K562 (cell line): Measurements from ENCODE around the gene EPHA4. TPM values are rescaled to one million over a fixed set of nuclear protein-coding genes. Genes with fewer than 3 reads are reported as not detected.

Source experiments
- ATAC-seq: fragments of 200-7000 bp; cut with Tn5 transposase; 3 replicates; pipeline ENCODE4 v1.9.1; 2020; ENCODE audit warnings: moderate library complexity
- BruUV-seq: library from RNA; stranded (reverse); fragments of 400-500 nt; replicated peaks from 2 replicates; lab custom pipeline; 2021; lab: Mats Ljungman, UMichigan
- CTCF ChIA-PET: fragments of 300-600 bp; formaldehyde crosslinking; extraction: SDS; loops from one replicate; lab custom pipeline; 2021; ENCODE audit warnings: low intra/inter-chr PET ratio; lab: Yijun Ruan, JAX
- POLR2A ChIA-PET: fragments of 300-600, 350-650 bp; sonication (Branson Sonifier 250); formaldehyde crosslinking; extraction: SDS; loops from one replicate; lab custom pipeline; 2021; ENCODE audit warnings: antibody characterized with exemption, inconsistent platforms; lab: Yijun Ruan, JAX
- DNase-seq, 4 experiments: peaks; one replicate each; pipeline versions ENCODE4 v3.0.0 to v3.0.0-alpha.2; 2011 to 2018; ENCODE audit warnings: low spot score in 3 of 4, mixed read lengths in 3 of 4; ENCODE audit errors: extremely low read depth in 1 of 4
- FAIRE-seq: peaks from 2 replicates; lab custom pipeline; 2011; peaks lifted over from hg19 to GRCh38; lab: Jason Lieb, UNC
- H2AFZ ChIP-seq: 2 replicates; pipeline ENCODE4 v1.6.0; 2011; ENCODE audit warnings: low read depth, low read length, control low read depth, inconsistent platforms
- H3K27ac ChIP-seq: fragments of 200-600 bp; 3 replicates; pipeline ENCODE4 v1.8.0; 2011; ENCODE audit warnings: low read depth, mild to moderate bottlenecking, control low read depth, inconsistent platforms, low read length, moderate library complexity, mixed read lengths; ENCODE audit errors: extremely low read depth
- H3K27me3 ChIP-seq, 2 experiments: fragments of 300-600 bp in 1 of 2; 2 replicates in 1 of 2; 3 replicates in 1 of 2; pipeline versions ENCODE4 v1.6.0 to v1.8.0; 2011; ENCODE audit warnings: inconsistent platforms in 2 of 2, low read length in 2 of 2, mild to moderate bottlenecking in 1 of 2, mixed read lengths in 1 of 2, moderate library complexity in 1 of 2; ENCODE audit not compliant: control insufficient read depth in 2 of 2, insufficient read depth in 2 of 2
- H3K36me3 ChIP-seq: fragments of 300-600 bp; 3 replicates; pipeline ENCODE4 v1.8.0; 2011; ENCODE audit warnings: mild to moderate bottlenecking, low read length, inconsistent platforms; ENCODE audit not compliant: control insufficient read depth, insufficient read depth
- H3K4me1 ChIP-seq, 2 experiments: fragments of 200-600 bp in 1 of 2; replicated peaks in 1 of 2; 2 replicates in 1 of 2; 3 replicates in 1 of 2; pipeline versions ENCODE4 v1.5.1 to v1.8.0; 2011; ENCODE audit warnings: inconsistent platforms in 2 of 2, low read length in 2 of 2, mild to moderate bottlenecking in 1 of 2, mixed read lengths in 1 of 2, moderate library complexity in 1 of 2; ENCODE audit not compliant: control insufficient read depth in 2 of 2, insufficient read depth in 2 of 2
- H3K4me2 ChIP-seq: 2 replicates; pipeline ENCODE4 v1.6.1; 2011; ENCODE audit warnings: low read length, control low read depth, inconsistent platforms, mixed read lengths; ENCODE audit not compliant: insufficient read depth
- H3K4me3 ChIP-seq: fragments of 200-600 bp; sonication (generic), shearing (Covaris generic); 2 replicates; pipeline ENCODE4 v1.5.1; 2016; ENCODE audit warnings: control low read depth, inconsistent platforms
- H3K79me2 ChIP-seq: fragments of 200-600 bp; 3 replicates; pipeline ENCODE4 v1.8.0; 2011; ENCODE audit warnings: low read length, inconsistent platforms; ENCODE audit not compliant: control insufficient read depth, insufficient read depth
- H3K9ac ChIP-seq, 2 experiments: 2 replicates each; pipeline versions ENCODE4 v1.6.0 to v1.6.1; 2011; ENCODE audit warnings: low read depth in 2 of 2, low read length in 2 of 2, control low read depth in 1 of 2, inconsistent platforms in 1 of 2, mild to moderate bottlenecking in 1 of 2, mixed read lengths in 1 of 2; ENCODE audit not compliant: insufficient read depth in 1 of 2
- H3K9me1 ChIP-seq: one replicate; pipeline ENCODE4 v1.6.0; 2011; ENCODE audit warnings: inconsistent platforms, mild to moderate bottlenecking, low read length, moderate library complexity; ENCODE audit not compliant: control insufficient read depth, insufficient read depth
- H3K9me3 ChIP-seq: replicated peaks from 2 replicates; pipeline ENCODE4 v1.5.1; 2011; ENCODE audit warnings: low read depth, low read length, inconsistent platforms; ENCODE audit not compliant: control insufficient read depth, insufficient read depth
- H4K20me1 ChIP-seq: replicated peaks from 2 replicates; pipeline ENCODE4 v1.6.1; 2011; ENCODE audit warnings: low read length, inconsistent platforms, mixed read lengths; ENCODE audit not compliant: control insufficient read depth, insufficient read depth
- BRD4 ChIP-seq: fragments of 200-600 bp; sonication (generic); IDR thresholded peaks from 2 replicates; pipeline ENCODE4 v1.6.1; 2017; ENCODE audit warnings: inconsistent platforms
- CHCHD3 ChIP-seq: fragments of 250-450 bp; sonication (Bioruptor Pico); IDR thresholded peaks from 2 replicates; pipeline ENCODE4 v2.1.2; 2022; ENCODE audit warnings: mild to moderate bottlenecking
- HDAC2 ChIP-seq: fragments of 450-650 bp; IDR thresholded peaks from 2 replicates; pipeline ENCODE4 v1.6.1; 2016; ENCODE audit warnings: mild to moderate bottlenecking
- IFI16 ChIP-seq: fragments of 250-450 bp; sonication (Bioruptor Pico); IDR thresholded peaks from 2 replicates; pipeline ENCODE4 v2.1.2; 2022; ENCODE audit warnings: mild to moderate bottlenecking, inconsistent platforms
- ILF3 ChIP-seq: fragments of 450-650 bp; IDR thresholded peaks from 2 replicates; pipeline ENCODE4 v1.6.1; 2018; ENCODE audit warnings: antibody characterized with exemption, mild to moderate bottlenecking, moderate library complexity, borderline replicate concordance
- RHOXF2B ChIP-seq: fragments of 250-450 bp; sonication (Bioruptor Pico); conservative IDR thresholded peaks from 2 replicates; pipeline ENCODE4 v1.5.1; 2021
- SIN3B ChIP-seq: fragments of 450-650 bp; IDR thresholded peaks from 2 replicates; pipeline ENCODE4 v1.6.1; 2017; ENCODE audit warnings: low read depth, mild to moderate bottlenecking, moderate library complexity
- SMAD4 ChIP-seq: fragments of 250-450 bp; sonication (Bioruptor Pico); conservative IDR thresholded peaks from 2 replicates; pipeline ENCODE4 v1.8.0; 2021; ENCODE audit warnings: inconsistent platforms, mild to moderate bottlenecking, moderate library complexity
- TAF9B ChIP-seq: fragments of 450-650 bp; IDR thresholded peaks from 2 replicates; pipeline ENCODE4 v1.6.1; 2018; ENCODE audit warnings: mild to moderate bottlenecking; ENCODE audit not compliant: partially characterized antibody
- XRCC5 ChIP-seq: fragments of 200-400 bp; formaldehyde crosslinking; IDR thresholded peaks from 2 replicates; pipeline ENCODE4 v1.6.1; 2017; ENCODE audit warnings: low read depth, mild to moderate bottlenecking, low read length
- ZKSCAN1 ChIP-seq: fragments of 150-350 bp; IDR thresholded peaks from 2 replicates; pipeline ENCODE4 v1.6.1; 2016; ENCODE audit warnings: low read depth, low read length
- ZNF274 ChIP-seq: IDR thresholded peaks from 2 replicates; pipeline ENCODE4 v1.6.1; 2011; ENCODE audit warnings: low read depth, mild to moderate bottlenecking, low read length, moderate library complexity, borderline replicate concordance
- WGBS: fragments of 100-300 bp; shearing (Covaris generic); methylation state at CpG from one replicate; pipeline ENCODE4 v1.1.6; 2016; ENCODE audit warnings: low coverage, mixed read lengths; ENCODE audit not compliant: insufficient coverage; ENCODE audit errors: missing lambda C conversion rate; 5-methylcytosine and 5-hydroxymethylcytosine counted together
- in situ Hi-C: fragments of 300-500 bp; cut with MboI; formaldehyde crosslinking; loops from 4 replicates; pipeline ENCODE4 v1.15.0; 2018; ENCODE audit warnings: inconsistent platforms, mixed read lengths
- intact Hi-C: fragments of 100-400 bp; cut with micrococcal nuclease; formaldehyde crosslinking; loops from 2 replicates; pipeline ENCODE4 v1.14.2; 2022
- polyA plus RNA-seq, 8 experiments: library from polyadenylated mRNA; depleted of rRNA in 4 of 8; stranded (reverse) in 5 of 8; unstranded in 3 of 8; fragments of >200 nt; fragmentation: Nextera tagmentation in 2 of 8; fragmentation: Illumina TruSeq in 1 of 8; extraction: Ambion mirVana in 2 of 8; extraction: Trizol in 1 of 8; gene quantifications; 2 replicates each; pipeline versions ENCODE4 v1.2.1 to v1.2.3, GENCODE V29; 2011 to 2014; ENCODE audit warnings: inconsistent platforms in 1 of 8, missing spikeins in 1 of 8
- total RNA-seq, 7 experiments: library from RNA; depleted of rRNA in 6 of 7; stranded (reverse); fragments of >200 nt in 6 of 7; fragmentation: Illumina TruSeq in 2 of 7; extraction: Trizol in 2 of 7; gene quantifications; 2 replicates each; pipeline versions ENCODE4 v1.2.1 to v1.2.3, GENCODE V29; 2011 to 2021; ENCODE audit warnings: low replicate concordance in 1 of 7

Gene EPHA4
- total and polyA plus RNA-seq, 9 of the 15 experiments (the other 6 are each of a cell fraction or from before 2014, with no cell fraction given), result 0.07 to 0.09 (median 0.07) TPM; not detected in 6

- no peak for TF ChIP-seq XRCC5
- TF ChIP-seq CHCHD3 (CRISPR knock-in tag), result no peak
- no peak for TF ChIP-seq BRD4
- TF ChIP-seq SIN3B, result no peak
- no peak for TF ChIP-seq ILF3
- TF ChIP-seq, all 486 proteins: peak for 0
Measured at GRCh38 chr2:221389421-221389820, 182.7 kb downstream of the EPHA4 start (continued).

GRCh38 chr2:221388891-221389290 is 183.2 kb downstream of the EPHA4 start:
- H3K27ac ChIP-seq, result no peak overlapping the region
- in situ Hi-C loops (no loop called here), intact Hi-C loops (no loop called here)
- H4K20me1 ChIP-seq, result no peaks in the 10 kb centered on the region
- H3K4me1 ChIP-seq, result no peaks in the 10 kb centered on the region
- ChIA-PET POLR2A (interaction anchor here (0.5 kb wide), 1 partner anchor 16 kb away, joined by 3 read pairs; no protein-coding TSS in a partner anchor), CTCF (no interaction called here)
- no peaks in the 10 kb centered on the region for H3K79me2 ChIP-seq
- BruUV-seq, result no TSS peak
- DNase-seq (no peak), FAIRE-seq (no peak), ATAC-seq (no peak)
- H3K4me3 ChIP-seq, result no peak overlapping the region
- no peaks in the 10 kb centered on the region for H3K36me3 ChIP-seq
- H3K9me1 ChIP-seq, result no peaks in the 10 kb centered on the region
- H3K9ac ChIP-seq, result no peak overlapping the region
- WGBS, result 0% methylated on average over 7 of the region's 7 CpGs
- no peaks in the 10 kb centered on the region for H3K9me3 ChIP-seq
- H3K27me3 ChIP-seq, result no peaks in the 10 kb centered on the region
- no peak overlapping the region for H2AFZ ChIP-seq
- no peak overlapping the region for H3K4me2 ChIP-seq
- TF ChIP-seq IFI16 (CRISPR knock-in tag), result no peak
- no peak for TF ChIP-seq SMAD4 (CRISPR knock-in tag)
- no peak for TF ChIP-seq RHOXF2B (CRISPR knock-in tag)
- no peak for TF ChIP-seq ZNF274
- TF ChIP-seq TAF9B, result no peak
- no peak for TF ChIP-seq HDAC2
- TF ChIP-seq ZKSCAN1, result no peak
